HG03064 (cell line): ENCODE data around the gene SEMA4B.
A peak's percentile ranks its signal among the peaks of the same experiment; 100 is the strongest.
"Not testable (repeated sequence)": the region's sequence is repeated elsewhere in the genome, so short reads cannot be mapped to it uniquely, and the experiment has no call there.

Source experiments
- ATAC-seq: cut with Tn5 transposase; IDR thresholded peaks from one replicate; pipeline ENCODE4 v1.9.1; 2021; ENCODE audit warnings: low read depth; ENCODE audit not compliant: unreplicated experiment

SEMA4B gene

DNA sequence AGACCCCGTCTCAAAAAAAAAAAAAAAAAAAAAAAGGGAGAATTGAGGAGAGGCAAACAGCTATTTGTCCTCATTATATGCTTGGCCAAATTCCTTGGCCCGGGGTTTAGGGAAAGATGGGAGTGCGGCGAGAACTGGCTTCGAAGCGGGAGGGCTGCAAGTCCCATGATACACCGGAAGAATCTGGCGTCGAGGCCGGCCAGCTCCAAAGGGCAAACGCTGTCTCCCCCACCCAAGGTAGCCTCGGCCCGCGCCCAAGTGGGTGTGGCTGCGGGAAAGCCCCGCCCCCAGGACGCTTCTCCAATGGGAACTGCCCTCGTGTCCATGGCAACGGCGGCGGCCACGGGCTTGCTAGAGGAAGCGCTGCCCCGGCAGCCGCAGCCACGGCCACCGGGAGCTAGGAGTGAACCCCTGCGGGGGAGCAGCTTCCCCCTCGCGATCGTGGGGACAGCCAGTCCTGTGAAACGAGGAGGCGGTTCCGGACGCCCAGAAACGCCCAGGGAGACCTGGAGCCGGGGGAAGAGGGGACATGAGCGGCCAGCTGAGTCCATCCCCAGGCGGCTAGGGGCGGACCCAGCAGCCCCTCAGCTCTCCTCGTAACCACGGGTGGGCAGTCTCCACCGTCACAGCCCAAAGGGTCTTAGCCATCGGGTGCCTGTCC, 48.2 kb downstream of the SEMA4B start, which contains the start of gene TTLL13:
TTLL13 (plus strand) TSS at position 354 of the 661 bp plus-strand sequence. CDS start 1,075 bp downstream, outside the sequence.
- no peak for ATAC-seq

DNA sequence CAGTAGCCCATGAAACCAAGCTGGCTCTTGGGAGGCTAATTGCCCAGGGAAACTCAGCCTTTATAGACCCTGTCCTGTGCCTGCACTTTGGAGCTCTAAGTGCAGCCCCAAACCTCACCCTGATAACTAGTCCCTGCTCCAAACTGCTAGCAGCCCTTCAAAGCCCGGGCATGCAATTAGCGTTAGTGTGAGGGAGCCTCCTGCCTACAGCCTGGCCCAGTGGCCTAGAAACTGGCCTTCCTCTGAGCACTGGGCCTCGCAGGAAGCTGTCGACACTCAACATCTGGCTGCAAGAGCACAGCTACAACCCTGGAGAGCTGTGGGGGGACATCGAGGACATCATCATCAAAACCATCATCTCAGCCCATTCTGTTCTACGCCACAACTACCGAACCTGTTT, 56.6 kb downstream of the SEMA4B start:
- ATAC-seq, result no peak

DNA sequence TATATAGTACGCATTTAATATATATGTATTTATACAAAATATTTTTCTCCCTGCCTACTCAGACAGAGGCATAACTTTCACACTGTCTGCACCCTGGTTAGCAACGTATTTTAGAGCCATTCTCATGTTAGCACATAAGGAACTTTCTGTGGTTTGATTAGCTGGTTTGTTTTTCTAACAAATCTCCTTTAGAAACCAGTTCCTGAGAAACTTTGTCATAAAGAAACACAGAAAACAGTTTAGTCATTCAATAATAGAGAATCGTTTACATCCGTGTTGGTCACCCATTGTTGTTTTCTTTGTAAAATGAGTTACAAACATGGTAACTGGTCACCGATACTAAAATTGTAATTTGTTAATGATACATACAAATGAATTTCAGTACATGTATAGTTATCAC, 58.4 kb downstream of the SEMA4B start:
- peak; percentile 79 for ATAC-seq

DNA sequence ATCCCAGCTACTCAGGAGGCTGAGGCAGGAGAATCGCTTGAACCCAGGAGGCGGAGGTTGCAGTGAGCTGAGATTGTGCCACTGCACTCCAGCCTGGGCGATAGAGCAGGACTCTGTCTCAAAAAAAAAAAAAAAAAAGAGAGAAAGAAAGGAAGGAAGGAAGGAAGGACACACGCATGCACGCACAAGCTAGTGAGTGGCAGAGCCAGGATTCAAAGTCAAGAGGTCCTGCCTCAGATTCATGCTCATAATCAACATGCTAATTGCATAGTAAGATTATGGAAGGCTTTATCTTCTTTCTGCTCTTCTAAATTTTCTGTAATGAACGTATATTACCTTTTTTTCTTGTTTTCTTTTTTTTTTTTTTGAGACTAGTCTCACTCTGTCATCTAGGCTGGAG, 59.6 kb downstream of the SEMA4B start:
- ATAC-seq, result not testable (repeated sequence)

DNA sequence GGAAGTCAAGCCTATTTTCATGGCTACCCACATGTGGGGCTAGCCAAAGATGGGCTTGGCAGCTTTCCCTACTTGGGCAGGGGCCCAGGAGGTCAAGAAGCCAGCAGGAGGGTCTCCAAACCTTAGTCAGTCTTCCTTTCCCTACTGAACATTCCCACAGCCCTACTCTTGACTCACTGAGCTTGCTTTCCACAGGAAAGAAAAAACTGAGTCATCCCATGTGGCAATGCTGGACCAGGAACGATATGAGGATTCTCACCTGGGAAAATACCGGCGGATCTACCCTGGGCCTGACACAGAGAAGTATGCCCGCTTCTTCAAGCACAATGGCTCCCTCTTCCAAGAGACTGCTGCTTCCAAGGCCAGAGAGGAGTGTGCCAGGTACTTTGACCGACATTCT, 60.7 kb downstream of the SEMA4B start:
- no peak for ATAC-seq

DNA sequence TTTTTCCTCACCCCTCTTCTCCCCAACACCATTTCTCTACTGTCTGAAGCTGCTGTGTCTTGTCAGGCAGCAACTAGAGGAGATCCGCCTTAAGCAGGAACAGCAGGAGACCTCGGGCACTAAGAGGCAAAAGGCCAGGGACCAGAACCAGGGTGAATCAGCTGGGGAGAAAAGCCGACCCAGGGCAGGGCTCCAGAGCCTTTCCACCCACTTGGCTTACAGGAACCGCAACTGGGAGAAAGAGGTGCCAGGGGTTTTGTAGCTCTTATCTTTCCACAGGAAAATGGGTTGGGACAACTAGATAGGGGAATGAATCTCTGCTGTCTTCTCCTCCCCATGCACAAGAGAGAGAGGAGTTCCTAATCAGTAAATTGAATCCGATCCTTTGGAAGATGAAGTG, 61.3 kb downstream of the SEMA4B start:
- ATAC-seq, result no peak

DNA sequence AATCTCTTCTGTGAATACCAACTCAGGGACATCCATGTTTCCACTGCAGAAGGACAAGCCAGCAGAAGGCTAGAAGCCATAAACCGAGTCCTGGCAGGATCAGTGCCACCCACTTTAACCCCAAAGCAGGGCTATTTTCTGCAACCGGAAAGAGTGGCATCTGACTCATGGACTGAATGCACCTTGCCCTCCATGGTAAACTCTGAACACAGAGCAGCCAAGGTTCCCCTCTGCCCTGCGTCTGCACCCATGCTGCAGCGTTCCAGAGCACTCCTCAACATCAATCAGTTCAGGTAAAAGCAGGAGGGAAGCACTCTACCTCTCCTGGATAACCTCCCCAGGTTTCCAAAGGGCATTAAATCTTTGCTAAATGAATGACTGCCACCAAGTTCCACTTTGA, 63.5 kb downstream of the SEMA4B start:
- no peak for ATAC-seq

DNA sequence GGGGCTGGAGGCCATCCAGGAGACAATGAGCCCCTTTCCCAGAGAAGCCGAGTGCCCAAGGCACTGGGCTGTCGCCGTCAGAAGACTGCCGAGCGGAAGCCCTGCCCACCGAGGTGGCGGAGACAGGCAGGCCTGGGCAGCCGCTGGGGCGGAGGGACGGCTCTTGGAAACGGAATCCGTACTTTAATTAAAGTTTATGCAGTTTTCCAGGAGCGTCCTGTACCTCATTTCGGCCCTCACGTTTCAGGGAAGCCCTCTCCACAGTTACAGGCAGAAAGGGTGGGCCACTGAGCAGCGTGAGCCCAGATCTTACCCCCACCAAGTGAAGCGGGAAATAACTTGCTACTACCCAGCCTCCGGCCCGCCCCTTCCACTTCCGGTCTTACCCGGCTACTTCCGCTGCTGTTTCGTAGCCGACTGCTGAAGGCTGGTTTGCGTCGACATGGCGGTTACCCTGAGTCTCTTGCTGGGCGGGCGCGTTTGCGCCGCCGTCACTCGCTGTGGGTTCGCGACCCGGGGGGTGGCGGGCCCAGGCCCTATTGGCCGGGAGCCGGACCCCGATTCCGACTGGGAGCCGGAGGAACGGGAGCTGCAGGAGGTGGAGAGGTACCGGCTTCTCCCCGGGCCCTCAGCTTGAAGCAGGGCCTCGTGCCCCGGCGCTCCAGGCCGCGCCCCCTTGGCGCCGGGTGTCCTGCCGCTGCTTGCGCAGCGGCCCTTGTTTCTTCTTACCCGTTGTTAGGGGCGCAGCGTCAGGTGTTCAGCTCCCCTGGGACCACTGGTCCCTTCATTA, 64.3 kb downstream of the SEMA4B start, which contains the start of gene NGRN:
NGRN (plus strand) TSS at position 402 of the 790 bp plus-strand sequence; CDS start at position 443, 41 bp downstream.
- ATAC-seq, result peak; percentile 86

DNA sequence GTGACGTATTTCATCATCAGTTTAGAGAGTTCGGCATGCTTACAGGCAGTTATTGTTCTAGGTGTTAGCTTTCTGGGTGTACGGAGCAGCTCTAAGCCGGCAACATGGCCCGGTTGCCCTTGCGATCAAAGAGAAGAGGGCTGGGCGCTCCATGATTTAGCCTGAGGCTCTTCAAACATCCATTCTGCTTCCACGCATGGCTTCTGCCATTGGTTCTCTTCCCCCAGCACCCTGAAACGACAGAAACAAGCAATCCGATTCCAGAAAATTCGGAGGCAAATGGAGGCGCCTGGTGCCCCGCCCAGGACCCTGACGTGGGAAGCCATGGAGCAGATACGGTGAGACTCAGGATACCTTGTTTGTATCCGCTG, 64.9 kb downstream of the SEMA4B start:
- no peak for ATAC-seq

DNA sequence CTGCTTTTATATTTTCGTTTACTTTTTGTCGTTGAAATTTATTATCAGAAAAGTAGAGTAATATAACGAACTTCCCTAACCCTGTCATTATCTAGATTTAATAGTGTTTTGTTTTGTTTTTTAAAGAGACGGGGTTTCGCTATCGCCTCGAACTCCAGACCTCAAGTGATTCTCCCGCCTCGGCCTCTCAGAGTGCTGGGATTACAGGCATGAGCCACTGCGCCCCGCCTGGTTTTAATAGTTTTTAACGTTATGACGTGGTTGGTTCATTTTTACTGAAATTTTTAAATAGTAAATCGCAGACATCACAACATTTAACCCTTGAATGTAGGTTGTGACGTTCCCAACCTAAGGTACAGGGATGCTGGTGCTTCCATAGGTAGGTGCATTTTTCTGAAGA, 65.4 kb downstream of the SEMA4B start:
- no peak for ATAC-seq

DNA sequence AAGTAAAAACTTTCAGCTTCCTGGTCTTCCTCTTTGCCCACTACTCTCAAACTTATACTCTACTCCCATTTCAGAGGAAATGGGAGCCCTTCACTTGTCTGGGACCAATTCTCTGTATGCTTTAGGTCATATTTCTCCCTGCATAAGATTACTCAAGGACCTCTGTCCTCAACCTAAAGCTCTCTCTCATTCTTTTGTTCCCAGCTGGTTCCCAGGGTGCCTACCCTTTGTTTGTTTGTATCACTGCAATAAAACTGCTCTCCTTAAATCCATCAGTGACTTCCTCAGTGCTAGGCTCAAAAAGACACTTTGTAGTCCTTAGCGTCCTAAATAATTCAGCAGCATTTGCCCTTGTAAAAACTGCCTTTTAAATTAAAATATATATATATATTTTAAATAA, 67.3 kb downstream of the SEMA4B start:
- ATAC-seq, result no peak

DNA sequence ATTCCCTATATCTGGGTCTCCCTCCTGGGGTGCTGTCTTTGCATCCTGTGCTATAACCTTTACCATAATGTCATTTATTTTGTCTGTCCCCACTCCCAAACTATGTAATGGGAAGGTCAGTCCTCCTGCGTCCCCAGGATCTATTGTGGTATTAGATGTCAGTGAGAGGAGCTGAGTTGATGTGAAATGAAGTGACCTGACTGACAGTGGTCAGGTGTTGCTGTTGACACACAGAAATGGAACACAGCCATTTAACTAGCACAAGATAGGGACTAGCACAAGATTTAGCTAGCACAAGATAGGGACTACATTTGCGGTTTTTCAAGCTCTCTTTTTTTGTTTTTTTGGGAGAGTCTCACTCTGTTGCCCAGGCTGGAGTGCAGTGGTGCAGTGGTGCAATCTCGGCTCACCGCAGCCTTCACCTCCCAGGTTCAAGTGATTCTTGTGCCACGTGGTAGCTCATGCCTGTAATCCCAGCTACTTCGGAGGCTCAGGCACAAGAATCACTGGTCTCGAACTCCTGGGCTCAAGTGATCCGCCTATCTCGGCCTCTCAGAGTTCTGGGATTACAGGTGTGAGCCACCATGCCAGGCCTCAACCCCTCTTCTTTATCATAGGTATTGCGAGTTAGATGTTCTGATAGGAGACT, 69.5 kb downstream of the SEMA4B start:
- no peak for ATAC-seq

DNA sequence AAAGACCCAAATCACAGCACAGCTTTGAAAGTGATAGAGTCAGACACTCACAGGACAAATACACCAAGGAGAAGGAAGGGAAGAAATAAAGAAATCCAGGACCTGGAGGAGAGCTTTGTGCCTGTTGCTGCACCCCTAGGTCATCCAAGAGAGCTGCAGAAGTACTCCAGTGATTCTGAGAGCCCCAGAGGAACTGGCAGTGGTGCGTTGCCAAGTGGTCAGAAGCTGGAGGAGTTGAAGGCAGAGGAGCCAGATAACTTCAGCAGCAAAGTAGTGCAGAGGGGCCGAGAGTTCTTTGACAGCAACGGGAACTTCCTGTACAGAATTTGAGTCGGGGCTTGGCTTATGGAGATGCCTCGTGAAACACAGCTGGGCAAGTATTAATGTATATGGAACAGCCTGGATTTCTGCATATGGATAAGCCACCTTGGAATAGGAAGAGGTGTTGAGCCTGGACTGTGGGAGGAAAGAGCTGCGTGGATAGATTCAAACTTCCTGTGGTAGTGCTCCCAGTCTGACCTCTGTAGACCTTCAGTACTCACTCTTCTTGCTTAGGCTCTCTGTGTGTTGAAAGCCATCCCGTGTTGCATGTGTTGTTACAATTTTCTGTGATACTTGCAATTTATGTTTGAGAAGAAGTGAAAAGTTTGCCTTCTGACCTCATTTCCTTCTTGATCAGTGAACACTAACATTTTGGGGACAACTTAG, 70.5 kb downstream of the SEMA4B start:
- ATAC-seq, result no peak

DNA sequence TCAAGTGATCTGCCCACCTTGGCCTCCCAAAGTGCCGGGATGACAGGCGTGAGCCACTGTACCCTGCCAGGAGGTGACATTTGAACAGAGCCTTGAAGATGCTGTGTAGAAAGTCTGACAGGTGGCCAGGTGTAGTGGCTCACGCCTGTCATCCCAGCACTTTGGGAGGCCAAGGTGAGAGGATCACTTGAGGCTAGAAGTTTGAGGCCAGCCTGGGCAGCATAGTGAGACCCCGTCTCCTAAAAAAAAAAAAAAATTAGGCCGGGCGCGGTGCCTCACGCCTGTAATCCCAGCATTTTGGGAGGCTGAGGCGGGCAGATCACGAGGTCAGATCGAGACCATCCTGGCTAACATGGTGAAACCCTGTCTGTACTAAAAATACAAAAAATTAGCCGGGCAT, 77.3 kb downstream of the SEMA4B start:
- not testable (repeated sequence) for ATAC-seq
